ENCODE data around the gene TLR7. TPM values are rescaled to one million over a fixed set of nuclear protein-coding genes. Genes with fewer than 3 reads are reported as not detected.

TLR7 gene
- total and polyA plus RNA-seq, 11 donors, result 0.04 to 6.7 (median 0.47) TPM; not detected in 1

- 66 to 79% (median 77%) methylated on average over 4 of the region's 4 CpGs for WGBS, 4 donors
- Histone ChIP-seq H3K4me3 (no peak overlapping the region), H3K9me3 (no peaks in the 10 kb centered on the region), H3K36me3 (no peaks in the 10 kb centered on the region), H3K4me1 (no peaks in the 10 kb centered on the region), H3K27me3 (peaks cover 0 to 44% (median 0%) of the 10 kb centered on the region in 9 donors), H3K27ac (no peak overlapping the region)
- ATAC-seq (no peak), DNase-seq (no peak)
- intact Hi-C loops (cut with DNase I), result no loop called here
- no peak for TF ChIP-seq POLR2A (IDR thresholded peaks at IDR 0.05)
- TF ChIP-seq CTCF (IDR thresholded peaks at IDR 0.05), result no peak
Measured at GRCh38 chrX:12929701-12930100, 62.8 kb downstream of the TLR7 start.

- ATAC-seq, result no peak
- no peak for TF ChIP-seq CTCF (IDR thresholded peaks at IDR 0.05)
- TF ChIP-seq POLR2A (IDR thresholded peaks at IDR 0.05), result no peak
- H3K27ac ChIP-seq, result no peak overlapping the region
- no peaks in the 10 kb centered on the region for H3K4me1 ChIP-seq
- peaks cover 0 to 45% (median 0%) of the 10 kb centered on the region in 9 donors for H3K27me3 ChIP-seq
- H3K4me3 ChIP-seq, result no peak overlapping the region
- intact Hi-C loops (cut with DNase I), result no loop called here
- WGBS, 4 donors, result 84 to 90% (median 88%) methylated on average over 2 of the region's 2 CpGs
- no peak for DNase-seq
- no peaks in the 10 kb centered on the region for H3K9me3 ChIP-seq
- no peaks in the 10 kb centered on the region for H3K36me3 ChIP-seq
Measured at GRCh38 chrX:12930150-12930549, 63.3 kb downstream of the TLR7 start.

- Histone ChIP-seq H3K9me3 (no peaks in the 10 kb centered on the region), H3K4me3 (no peak overlapping the region), H3K27ac (no peak overlapping the region), H3K27me3 (peaks cover 0 to 50% (median 0%) of the 10 kb centered on the region in 9 donors), H3K4me1 (no peaks in the 10 kb centered on the region), H3K36me3 (no peaks in the 10 kb centered on the region)
- DNase-seq (no peak), ATAC-seq (no peak)
- 77 to 92% (median 88%) methylated on average over 1 of the region's 1 CpG for WGBS, 4 donors
- intact Hi-C loops (cut with DNase I), result no loop called here
- TF ChIP-seq POLR2A (IDR thresholded peaks at IDR 0.05), result no peak
- TF ChIP-seq CTCF (IDR thresholded peaks at IDR 0.05), result no peak
Measured at GRCh38 chrX:12932244-12932643, 65.4 kb downstream of the TLR7 start.

- H3K27me3 ChIP-seq, result peaks cover 0 to 52% (median 0%) of the 10 kb centered on the region in 9 donors
- H3K36me3 ChIP-seq, result no peaks in the 10 kb centered on the region
- DNase-seq, result no peak
- ATAC-seq, result no peak
- no peak overlapping the region for H3K4me3 ChIP-seq
- intact Hi-C loops (cut with DNase I), result no loop called here
- no peaks in the 10 kb centered on the region for H3K4me1 ChIP-seq
- no peak for TF ChIP-seq POLR2A (IDR thresholded peaks at IDR 0.05)
- no peak for TF ChIP-seq CTCF (IDR thresholded peaks at IDR 0.05)
- no peaks in the 10 kb centered on the region for H3K9me3 ChIP-seq
- WGBS, 4 donors, result 86 to 95% (median 91%) methylated on average over 5 of the region's 5 CpGs
- no peak overlapping the region for H3K27ac ChIP-seq
Measured at GRCh38 chrX:12934850-12935249, 68.0 kb downstream of the TLR7 start.

Data from heart left ventricle (tissue), 16 donors.